ENCODE data around the gene S100A5.
"Not testable (repeated sequence)": the region's sequence is repeated elsewhere in the genome, so short reads cannot be mapped to it uniquely, and the experiment has no call there.

The S100A5 gene, protein sequence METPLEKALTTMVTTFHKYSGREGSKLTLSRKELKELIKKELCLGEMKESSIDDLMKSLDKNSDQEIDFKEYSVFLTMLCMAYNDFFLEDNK

GRCh38 chr1:153540394-153541361 is at the start of gene S100A5:
Gene S100A5 (minus strand): TSS chr1:153540934. CDS start chr1:153540191, 743 bp downstream.
- peak; percentile 61 for DNase-seq

DNA sequence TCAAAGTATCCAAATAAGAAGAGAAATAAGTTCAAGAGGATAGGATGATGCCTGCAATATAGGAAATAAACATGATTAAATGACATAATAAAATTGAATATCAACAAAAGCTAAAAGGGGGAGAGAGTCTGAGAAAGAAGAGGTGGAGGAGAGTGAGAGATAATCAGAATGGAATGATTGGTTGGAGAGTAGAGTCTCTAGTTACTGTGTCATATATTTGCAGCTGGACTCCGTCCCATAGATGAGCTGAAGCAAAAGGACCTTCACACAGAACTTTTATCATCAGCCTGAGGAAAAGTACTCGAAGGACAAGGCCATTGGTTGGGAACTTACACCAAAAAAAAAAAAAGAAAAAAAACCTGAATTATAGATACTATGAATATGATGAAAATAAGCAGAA is 47.7 kb upstream of the S100A5 start:
- no peak for DNase-seq

DNA sequence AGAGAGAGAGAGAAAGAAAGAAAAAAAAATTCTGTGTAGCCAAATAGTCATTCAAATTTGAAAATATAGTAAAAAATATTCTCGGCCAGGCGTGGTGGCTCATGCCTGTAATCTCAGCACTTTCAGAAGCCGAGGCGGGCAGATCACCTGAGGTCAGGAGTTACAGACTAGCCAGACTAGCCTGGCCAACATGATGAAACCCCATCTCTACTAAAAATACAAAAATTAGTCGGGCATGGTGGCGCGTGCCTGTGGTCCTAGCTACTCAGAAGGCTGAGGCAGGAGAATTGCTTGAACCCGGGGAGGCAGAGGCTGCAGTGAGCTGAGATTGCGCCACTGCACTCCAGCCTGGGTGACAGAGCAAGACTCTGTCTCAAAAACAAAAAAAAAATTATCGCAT is 47.3 kb upstream of the S100A5 start:
- DNase-seq = not testable (repeated sequence)

- DNase-seq = no peak
Measured at GRCh38 chr1:153587314-153587713, 46.6 kb upstream of the S100A5 start.

DNA sequence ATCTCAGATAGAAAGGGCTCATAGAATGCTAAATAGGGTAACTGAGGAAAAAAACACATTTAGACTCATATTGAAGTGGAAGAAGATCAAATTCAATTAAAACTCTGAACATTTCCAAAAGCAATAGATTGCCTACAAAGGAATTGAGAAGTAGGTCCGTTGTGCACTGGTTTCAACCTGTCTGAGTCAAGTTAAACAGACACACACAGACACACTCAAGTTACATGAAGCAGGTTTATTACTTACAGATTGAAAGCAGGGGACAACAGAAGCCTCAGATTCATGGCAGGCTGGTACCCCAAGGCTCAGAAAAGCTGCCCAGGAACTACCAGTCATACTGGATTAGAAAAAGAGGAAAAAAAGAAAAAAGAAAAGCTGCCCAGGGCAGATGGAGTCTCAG is 45.6 kb upstream of the S100A5 start:
- no peak for DNase-seq

- no peak for DNase-seq
Measured at GRCh38 chr1:153585006-153585405, 44.3 kb upstream of the S100A5 start.

GRCh38 chr1:153583976-153584375 is 43.2 kb upstream of the S100A5 start:
- DNase-seq = no peak

DNA sequence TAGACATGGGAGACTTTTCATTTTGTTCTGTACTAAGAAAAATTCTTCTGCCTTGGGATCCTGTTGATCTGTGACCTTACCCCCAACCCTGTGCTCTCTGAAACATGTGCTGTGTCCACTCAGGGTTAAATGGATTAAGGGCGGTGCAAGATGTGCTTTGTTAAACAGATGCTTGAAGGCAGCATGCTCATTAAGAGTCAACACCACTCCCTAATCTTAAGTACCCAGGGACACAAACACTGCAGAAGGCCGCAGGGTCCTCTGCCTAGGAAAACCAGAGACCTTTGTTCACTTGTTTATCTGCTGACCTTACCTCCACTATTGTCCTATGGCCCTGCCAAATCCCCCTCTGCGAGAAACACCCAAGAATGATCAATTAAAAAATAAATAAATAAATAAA is 42.8 kb upstream of the S100A5 start:
- not testable (repeated sequence) for DNase-seq

- DNase-seq = not testable (repeated sequence)
Measured at GRCh38 chr1:153582836-153583235, 42.1 kb upstream of the S100A5 start.

- no peak for DNase-seq
Measured at GRCh38 chr1:153578936-153579335, 38.2 kb upstream of the S100A5 start.

- no peak for DNase-seq
Measured at GRCh38 chr1:153578490-153578889, 37.8 kb upstream of the S100A5 start.

DNA sequence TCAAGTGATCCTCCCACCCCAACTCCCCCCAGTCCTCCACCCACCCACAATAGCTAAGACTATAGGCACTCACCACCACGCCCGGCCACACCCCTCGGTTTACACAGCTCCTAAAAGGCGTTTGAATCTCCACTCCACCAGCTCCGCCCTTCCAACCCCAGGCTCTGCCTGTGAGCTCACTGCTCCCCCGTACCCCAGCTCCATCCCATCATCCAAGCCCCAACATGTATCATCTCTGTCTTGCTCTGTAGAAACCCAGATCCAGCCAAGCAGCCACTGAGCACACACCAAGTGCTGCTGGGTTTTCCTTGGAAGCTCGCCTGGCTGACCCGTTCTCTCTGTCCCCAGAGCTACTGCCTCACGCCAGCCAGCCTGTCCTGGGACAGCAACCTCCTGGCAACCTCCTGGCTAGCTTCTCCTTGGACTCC is 36.9 kb upstream of the S100A5 start:
- no peak for DNase-seq

DNA sequence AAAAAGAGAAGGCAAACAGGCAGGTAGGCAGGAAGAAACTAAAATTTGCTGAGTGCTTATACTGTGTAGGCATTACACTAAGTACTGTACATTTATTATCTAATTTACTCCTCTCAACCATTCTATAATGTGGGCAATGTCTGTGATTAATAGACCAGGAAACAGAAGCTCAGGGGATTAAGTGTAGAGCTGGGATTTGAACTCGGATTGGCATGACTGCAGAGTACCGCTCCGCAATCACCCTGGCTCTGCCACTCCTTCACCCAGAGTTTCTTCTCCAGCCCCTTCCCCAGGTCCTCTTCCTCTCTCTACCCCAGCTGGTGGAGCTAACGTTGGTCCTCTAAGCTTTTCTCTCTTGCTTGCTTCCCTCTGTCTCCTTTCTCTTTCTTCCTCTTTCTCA is 36.4 kb upstream of the S100A5 start:
- DNase-seq = no peak

- DNase-seq = not testable (repeated sequence)
Measured at GRCh38 chr1:153575497-153575896, 34.8 kb upstream of the S100A5 start.

DNA sequence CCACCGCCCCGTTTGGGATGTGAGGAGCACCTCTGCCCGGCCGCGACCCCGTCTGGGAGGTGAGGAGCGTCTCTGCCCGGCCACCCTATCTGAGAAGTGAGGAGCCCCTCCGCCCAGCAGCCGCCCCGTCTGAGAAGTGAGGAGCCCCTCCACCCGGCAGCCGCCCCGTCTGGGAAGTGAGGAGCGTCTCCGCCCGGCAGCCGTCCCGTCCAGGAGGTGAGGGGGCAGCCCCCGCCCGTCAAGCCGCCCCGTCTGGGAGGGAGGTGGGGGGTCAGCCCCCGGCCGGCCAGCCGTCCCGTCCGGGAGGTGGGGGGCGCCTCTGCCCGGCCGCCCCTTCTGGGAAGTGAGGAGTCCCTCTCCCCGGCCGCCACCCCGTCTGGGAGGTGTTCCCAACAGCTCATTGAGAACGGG is 34.4 kb upstream of the S100A5 start:
- DNase-seq = not testable (repeated sequence)

GRCh38 chr1:153573351-153573750 is 32.6 kb upstream of the S100A5 start:
- DNase-seq = no peak

- peak; percentile 77 for DNase-seq
Measured at GRCh38 chr1:153572569-153573015, 31.9 kb upstream of the S100A5 start.

DNA sequence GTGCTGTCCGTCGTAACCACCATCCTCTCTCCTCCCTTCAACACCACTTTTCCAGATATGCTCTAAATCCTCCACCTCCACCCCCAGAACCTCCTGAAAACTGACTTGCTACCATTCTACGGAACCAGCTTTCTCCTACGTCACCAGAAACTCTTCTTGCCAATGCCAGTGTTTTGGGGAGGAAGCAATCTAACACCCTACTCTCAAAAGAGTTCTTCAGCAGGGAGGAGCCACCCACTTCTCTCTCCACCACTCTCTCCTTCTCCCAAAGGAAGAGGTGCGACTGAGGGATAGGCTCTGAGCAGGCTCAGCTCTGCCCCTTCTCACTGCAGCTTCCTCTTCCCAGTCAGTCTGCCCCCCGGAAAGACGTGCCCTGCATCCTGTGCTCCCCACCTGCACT is 31.0 kb upstream of the S100A5 start:
- DNase-seq = no peak

DNA sequence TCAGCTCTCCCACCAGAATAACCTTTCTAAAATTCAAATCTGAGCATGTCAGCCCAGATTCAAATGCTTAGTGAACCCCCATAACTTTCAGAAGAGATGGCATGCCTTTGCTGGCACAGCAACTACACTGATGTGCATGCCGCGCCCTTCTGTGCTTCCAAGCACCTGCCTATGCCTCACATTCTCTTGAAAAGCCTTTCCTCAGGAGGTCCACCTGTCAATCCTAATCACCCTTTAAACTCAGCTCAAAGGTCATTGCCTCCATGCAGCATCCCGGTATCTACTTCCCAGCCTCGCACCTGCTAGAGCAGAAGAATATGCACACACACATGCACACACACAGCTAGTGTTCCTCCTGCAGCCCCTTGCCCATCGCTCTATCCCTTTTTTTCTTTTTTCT is 30.1 kb upstream of the S100A5 start:
- DNase-seq = no peak

DNA sequence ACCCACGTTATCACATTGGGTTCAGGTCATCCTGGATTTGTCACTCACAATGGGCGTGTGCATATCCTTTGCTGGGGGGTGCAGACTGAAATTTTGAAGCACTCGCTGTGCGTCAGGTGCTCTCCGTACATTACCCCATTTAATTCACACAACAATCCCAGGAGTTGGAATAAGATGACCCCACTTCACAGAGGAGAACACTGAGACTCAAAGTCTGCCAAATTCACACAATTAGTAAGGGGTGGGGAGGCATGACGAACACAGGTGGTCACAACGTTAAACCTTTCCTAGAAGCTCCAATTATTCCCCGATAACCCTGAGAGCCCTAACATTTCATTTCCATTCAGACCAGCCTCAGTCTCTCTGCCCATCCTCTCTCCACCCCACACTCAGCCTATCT is 28.7 kb upstream of the S100A5 start:
- no peak for DNase-seq

GRCh38 chr1:153568367-153569099 is 27.8 kb upstream of the S100A5 start:
- peak; percentile 92 for DNase-seq

DNA sequence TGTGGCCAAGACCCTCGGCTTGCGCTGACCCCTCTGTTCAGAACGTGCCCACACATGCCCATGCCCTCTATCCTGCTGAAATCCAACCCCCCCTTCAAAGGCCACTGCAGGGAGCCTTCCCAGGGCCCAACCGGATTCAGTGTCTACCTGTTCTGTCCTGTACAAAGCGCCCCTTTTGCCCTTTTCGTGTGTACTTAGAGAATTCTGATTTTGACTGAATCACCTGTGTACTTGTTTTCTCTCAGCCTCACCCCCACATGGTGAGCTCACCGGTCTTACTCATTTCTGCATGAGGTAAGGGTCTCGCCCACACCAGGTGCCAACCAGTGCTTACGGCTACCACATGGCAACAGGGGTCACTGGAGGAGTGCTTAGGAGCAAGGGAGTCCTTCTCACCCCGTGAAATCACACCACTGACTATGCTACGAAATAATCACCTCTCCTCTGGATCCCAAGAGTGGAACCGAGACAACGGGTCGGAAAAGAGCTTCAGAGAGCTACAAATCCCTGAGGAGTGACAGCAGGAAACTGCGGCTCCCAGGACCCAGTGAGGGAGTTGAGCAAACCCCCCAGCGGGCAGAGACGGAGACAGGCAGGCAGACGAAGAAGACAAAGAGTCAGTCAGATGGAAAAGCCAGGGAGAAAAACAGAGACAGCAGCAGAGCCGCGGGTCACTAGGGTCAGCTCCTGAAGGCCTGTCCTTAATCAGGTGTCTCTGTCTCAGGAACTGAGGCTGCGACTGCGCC is 27.1 kb upstream of the S100A5 start:
- DNase-seq = peak; percentile 71
